Transverse colon (tissue), 3 donors: ENCODE data around the gene PER2.

Experiments used
- POLR2A ChIP-seq: fragments of 450-650 bp; IDR thresholded peaks from one replicate; pipeline ENCODE4 v1.6.1; 2016; ENCODE audit warnings: antibody characterized with exemption, mild to moderate bottlenecking, moderate library complexity
- TF ChIP-seq, protein P1 (sequence below), 5 experiments: fragments of 200-600 bp in 3 of 5; fragments of 450-650 bp in 2 of 5; sonication (generic) in 3 of 5; IDR thresholded peaks; 1 replicate in 2 of 5; 2 replicates in 3 of 5; pipeline ENCODE4 v1.5.1; 2016 to 2017; ENCODE audit warnings: antibody characterized with exemption in 5 of 5, inconsistent platforms in 3 of 5, mild to moderate bottlenecking in 2 of 5, moderate library complexity in 1 of 5

DNA sequence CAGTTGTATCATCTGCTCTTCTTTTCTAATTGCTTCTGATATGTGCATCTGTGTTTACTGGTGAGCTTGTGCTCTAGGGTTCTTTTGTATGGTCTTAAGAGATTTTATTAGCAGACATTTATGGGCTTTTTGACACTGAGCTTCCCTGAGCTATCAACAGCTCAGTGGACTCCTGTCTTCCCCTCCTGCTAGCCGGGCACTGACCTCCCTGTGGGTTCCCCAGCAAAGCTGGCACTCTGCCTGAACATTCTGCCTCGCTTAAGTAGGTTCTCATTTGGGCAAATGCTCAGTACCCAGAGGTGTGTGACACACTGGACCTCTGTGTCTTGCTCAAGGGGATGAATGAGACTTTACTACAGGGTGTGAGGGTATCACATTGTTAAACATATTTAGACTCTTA is 47.7 kb upstream of the PER2 start:
- TF ChIP-seq, protein P1, sequence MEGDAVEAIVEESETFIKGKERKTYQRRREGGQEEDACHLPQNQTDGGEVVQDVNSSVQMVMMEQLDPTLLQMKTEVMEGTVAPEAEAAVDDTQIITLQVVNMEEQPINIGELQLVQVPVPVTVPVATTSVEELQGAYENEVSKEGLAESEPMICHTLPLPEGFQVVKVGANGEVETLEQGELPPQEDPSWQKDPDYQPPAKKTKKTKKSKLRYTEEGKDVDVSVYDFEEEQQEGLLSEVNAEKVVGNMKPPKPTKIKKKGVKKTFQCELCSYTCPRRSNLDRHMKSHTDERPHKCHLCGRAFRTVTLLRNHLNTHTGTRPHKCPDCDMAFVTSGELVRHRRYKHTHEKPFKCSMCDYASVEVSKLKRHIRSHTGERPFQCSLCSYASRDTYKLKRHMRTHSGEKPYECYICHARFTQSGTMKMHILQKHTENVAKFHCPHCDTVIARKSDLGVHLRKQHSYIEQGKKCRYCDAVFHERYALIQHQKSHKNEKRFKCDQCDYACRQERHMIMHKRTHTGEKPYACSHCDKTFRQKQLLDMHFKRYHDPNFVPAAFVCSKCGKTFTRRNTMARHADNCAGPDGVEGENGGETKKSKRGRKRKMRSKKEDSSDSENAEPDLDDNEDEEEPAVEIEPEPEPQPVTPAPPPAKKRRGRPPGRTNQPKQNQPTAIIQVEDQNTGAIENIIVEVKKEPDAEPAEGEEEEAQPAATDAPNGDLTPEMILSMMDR (IDR thresholded peaks at IDR 0.05) = no peak
- TF ChIP-seq POLR2A = no peak
